Glutamatergic neuron (in vitro differentiated cells): ENCODE measurements around the gene OR5B2. TPM values are rescaled to one million over a fixed set of nuclear protein-coding genes. Genes with fewer than 3 reads are reported as not detected.

Source experiments
- DNase-seq: peaks from one replicate; pipeline ENCODE4 v3.0.0; 2022
- H3K27ac Mint-ChIP-seq: one replicate; pipeline ENCODE4 v1.8.0; 2020; ENCODE audit warnings: mild to moderate bottlenecking, mixed read lengths, inconsistent platforms; ENCODE audit not compliant: unreplicated experiment
- H3K27me3 Mint-ChIP-seq: one replicate; pipeline ENCODE4 v1.8.0; 2020; ENCODE audit warnings: mild to moderate bottlenecking, moderate library complexity, mixed read lengths, inconsistent platforms; ENCODE audit not compliant: unreplicated experiment
- H3K36me3 Mint-ChIP-seq: one replicate; pipeline ENCODE4 v1.8.0; 2020; ENCODE audit warnings: mild to moderate bottlenecking, mixed read lengths, inconsistent platforms; ENCODE audit not compliant: unreplicated experiment
- H3K4me1 Mint-ChIP-seq: one replicate; pipeline ENCODE4 v1.8.0; 2020; ENCODE audit warnings: mild to moderate bottlenecking, low read depth, mixed read lengths, inconsistent platforms; ENCODE audit not compliant: unreplicated experiment
- H3K4me3 Mint-ChIP-seq: one replicate; pipeline ENCODE4 v1.8.0; 2020; ENCODE audit warnings: mild to moderate bottlenecking, mixed read lengths, inconsistent platforms; ENCODE audit not compliant: unreplicated experiment
- H3K9me3 Mint-ChIP-seq: one replicate; pipeline ENCODE4 v1.8.0; 2020; ENCODE audit warnings: mild to moderate bottlenecking, moderate library complexity, mixed read lengths, inconsistent platforms; ENCODE audit not compliant: unreplicated experiment
- CTCF ChIP-seq: fragments of 200-600 bp; sonication (generic); IDR thresholded peaks from one replicate; pipeline ENCODE4 v1.5.0; 2021; ENCODE audit not compliant: partially characterized antibody, unreplicated experiment
- total RNA-seq: library from RNA; stranded (reverse); fragmentation: NEBNext Ultra II Directional; extraction: Animal tissue kit (Norgen Biotek cat#: 25700); gene quantifications from one replicate; pipeline ENCODE4 v1.2.1, GENCODE V29; 2021; ENCODE audit not compliant: unreplicated experiment

Gene OR5B2
- total RNA-seq, 1 donor from 2014 or later: not detected

GRCh38 chr11:58394195-58394594, 33.7 kb downstream of the OR5B2 start:
- Mint-ChIP-seq H3K4me3 (no peak overlapping the region), H3K4me1 (no peaks in the 10 kb centered on the region), H3K9me3 (no peaks in the 10 kb centered on the region), H3K27me3 (no peaks in the 10 kb centered on the region), H3K27ac (no peak overlapping the region), H3K36me3 (no peaks in the 10 kb centered on the region)
- TF ChIP-seq CTCF: no peak
- no peak for DNase-seq

- H3K4me3 Mint-ChIP-seq: no peak overlapping the region
- no peaks in the 10 kb centered on the region for H3K9me3 Mint-ChIP-seq
- no peaks in the 10 kb centered on the region for H3K36me3 Mint-ChIP-seq
- DNase-seq: no peak
- no peak overlapping the region for H3K27ac Mint-ChIP-seq
- no peak for TF ChIP-seq CTCF
- H3K4me1 Mint-ChIP-seq: no peaks in the 10 kb centered on the region
- no peaks in the 10 kb centered on the region for H3K27me3 Mint-ChIP-seq
Measured at GRCh38 chr11:58392746-58393145, 35.2 kb downstream of the OR5B2 start.

GRCh38 chr11:58391879-58392278, 36.0 kb downstream of the OR5B2 start:
- H3K27me3 Mint-ChIP-seq: no peaks in the 10 kb centered on the region
- no peaks in the 10 kb centered on the region for H3K4me1 Mint-ChIP-seq
- no peak for TF ChIP-seq CTCF
- no peak for DNase-seq
- H3K4me3 Mint-ChIP-seq: no peak overlapping the region
- H3K27ac Mint-ChIP-seq: no peak overlapping the region
- H3K36me3 Mint-ChIP-seq: no peaks in the 10 kb centered on the region
- H3K9me3 Mint-ChIP-seq: no peaks in the 10 kb centered on the region

GRCh38 chr11:58390551-58391063, 37.3 kb downstream of the OR5B2 start:
- Mint-ChIP-seq H3K4me3 (no peak overlapping the region), H3K4me1 (no peaks in the 10 kb centered on the region), H3K36me3 (no peaks in the 10 kb centered on the region), H3K27ac (no peak overlapping the region), H3K9me3 (no peaks in the 10 kb centered on the region), H3K27me3 (no peaks in the 10 kb centered on the region)
- no peak for DNase-seq
- no peak for TF ChIP-seq CTCF

Other genes with a start within 250 kb of the OR5B2 start
- not detected for gene OR9Q2, start 239.1 kb downstream of the OR5B2 start, total RNA-seq
- gene OR1S2, start 224.0 kb downstream of the OR5B2 start, total RNA-seq: not detected
- not detected for gene OR1S1, start 215.4 kb downstream of the OR5B2 start, total RNA-seq
- gene OR10Q1, start 199.2 kb downstream of the OR5B2 start, total RNA-seq: not detected
- not detected for gene OR10W1, start 159.9 kb downstream of the OR5B2 start, total RNA-seq
- not detected for gene OR5B17, start 69.1 kb downstream of the OR5B2 start, total RNA-seq
- gene OR5B3, start 21.2 kb downstream of the OR5B2 start, total RNA-seq: not detected
- not detected for gene OR5B12, start 14.1 kb upstream of the OR5B2 start, total RNA-seq
- not detected for gene OR5B21, start 80.0 kb upstream of the OR5B2 start, total RNA-seq
- 3.8 TPM for gene LPXN, start 147.7 kb upstream of the OR5B2 start, total RNA-seq
- gene ZFP91, start 150.9 kb upstream of the OR5B2 start, total RNA-seq: 44.3 TPM
- gene CNTF, start 194.5 kb upstream of the OR5B2 start, total RNA-seq: 4.6 TPM